GM21529 (cell line): ENCODE results near the gene MYL3.

Source experiments
- ATAC-seq: cut with Tn5 transposase; IDR thresholded peaks from one replicate; pipeline ENCODE4 v1.9.1; 2021; ENCODE audit not compliant: unreplicated experiment

MYL3 gene

GRCh38 chr3:46900007-46900292 lies 36.7 kb upstream of the MYL3 start:
- ATAC-seq: no peak

GRCh38 chr3:46899151-46900006 lies 36.1 kb upstream of the MYL3 start:
- ATAC-seq: no peak

DNA sequence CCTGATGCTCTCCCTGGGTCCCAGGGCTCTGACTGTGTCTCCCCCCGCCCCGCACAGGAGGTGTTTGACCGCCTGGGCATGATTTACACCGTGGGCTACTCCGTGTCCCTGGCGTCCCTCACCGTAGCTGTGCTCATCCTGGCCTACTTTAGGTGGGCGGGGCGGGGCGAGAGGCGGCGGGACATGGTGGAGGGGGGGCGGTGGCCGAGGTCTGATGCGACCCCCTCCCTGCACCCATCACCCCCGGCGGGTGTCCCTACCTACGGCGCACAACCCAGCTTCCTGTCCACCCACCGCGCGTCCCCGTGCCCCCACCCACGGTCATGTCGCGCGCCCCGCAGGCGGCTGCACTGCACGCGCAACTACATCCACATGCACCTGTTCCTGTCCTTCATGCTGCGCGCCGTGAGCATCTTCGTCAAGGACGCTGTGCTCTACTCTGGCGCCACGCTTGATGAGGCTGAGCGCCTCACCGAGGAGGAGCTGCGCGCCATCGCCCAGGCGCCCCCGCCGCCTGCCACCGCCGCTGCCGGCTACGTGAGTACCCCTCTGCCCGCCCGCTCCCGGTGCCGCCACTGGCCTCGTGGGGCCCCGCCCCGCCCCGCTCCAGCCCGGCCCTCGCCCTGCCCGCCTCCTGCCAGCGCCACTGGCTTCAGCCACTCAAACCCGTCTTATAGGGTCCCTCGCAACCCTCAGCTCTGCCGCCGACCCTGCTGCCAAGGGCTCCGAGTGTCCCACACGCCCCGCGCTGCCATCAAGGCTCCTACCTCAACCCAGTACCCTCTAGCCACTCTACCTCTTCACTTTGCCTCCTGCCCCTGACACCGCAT lies 35.3 kb upstream of the MYL3 start:
- no peak for ATAC-seq

GRCh38 chr3:46897829-46898320 lies 34.6 kb upstream of the MYL3 start:
- ATAC-seq: no peak

- no peak for ATAC-seq
Observed at GRCh38 chr3:46897031-46897430, 33.8 kb upstream of the MYL3 start.

GRCh38 chr3:46896386-46896785 lies 33.1 kb upstream of the MYL3 start:
- ATAC-seq: no peak

- ATAC-seq: no peak
Observed at GRCh38 chr3:46895761-46896160, 32.5 kb upstream of the MYL3 start.

- no peak for ATAC-seq
Observed at GRCh38 chr3:46895204-46895660, 32.0 kb upstream of the MYL3 start.

GRCh38 chr3:46894256-46894655 lies 31.0 kb upstream of the MYL3 start:
- ATAC-seq: no peak

- no peak for ATAC-seq
Observed at GRCh38 chr3:46893763-46894162, 30.5 kb upstream of the MYL3 start.

GRCh38 chr3:46893146-46893748 lies 30.0 kb upstream of the MYL3 start:
- ATAC-seq: no peak

DNA sequence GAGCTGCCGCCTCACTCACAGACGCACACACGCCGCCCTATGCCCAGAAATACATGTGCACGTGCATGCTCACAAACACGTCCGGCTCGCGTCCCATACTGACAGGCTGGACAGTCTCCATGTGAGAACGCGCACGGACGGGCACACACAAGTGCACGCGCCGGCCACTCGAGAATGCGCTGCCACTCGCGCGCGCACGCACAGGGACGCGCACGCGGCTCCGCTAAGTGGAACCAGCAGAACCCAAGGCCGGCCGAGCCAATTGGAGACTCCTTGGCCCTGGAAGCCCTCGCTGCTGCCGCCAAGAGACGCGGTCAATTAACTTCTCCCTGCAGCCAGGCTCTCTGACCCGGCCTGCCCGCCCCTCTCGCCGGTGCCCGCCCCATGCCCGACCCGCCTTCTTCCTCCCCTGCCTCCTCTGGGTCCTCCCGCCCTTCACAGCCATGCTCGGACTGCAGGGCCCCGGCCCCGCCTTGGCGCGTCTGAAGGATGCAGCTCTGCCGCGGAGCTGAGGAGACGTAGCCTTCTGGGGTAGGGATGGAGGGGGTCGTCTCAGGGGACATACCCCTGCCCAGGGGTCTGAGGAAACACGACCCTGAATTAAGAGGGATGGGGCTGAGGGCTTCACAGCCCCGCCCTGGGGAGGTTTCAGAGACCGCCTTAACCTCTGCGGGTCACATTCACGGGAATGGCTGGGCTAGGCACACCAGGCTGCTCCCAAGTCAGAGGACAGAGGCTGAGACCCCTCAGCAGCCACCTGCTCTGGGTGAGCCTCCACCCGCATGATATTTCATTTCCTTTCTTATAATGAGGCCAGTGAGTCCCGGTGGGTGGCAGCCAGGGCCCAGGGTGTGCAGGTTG lies 29.3 kb upstream of the MYL3 start:
- ATAC-seq: no peak

- ATAC-seq: no peak
Observed at GRCh38 chr3:46891132-46891531, 27.9 kb upstream of the MYL3 start.

DNA sequence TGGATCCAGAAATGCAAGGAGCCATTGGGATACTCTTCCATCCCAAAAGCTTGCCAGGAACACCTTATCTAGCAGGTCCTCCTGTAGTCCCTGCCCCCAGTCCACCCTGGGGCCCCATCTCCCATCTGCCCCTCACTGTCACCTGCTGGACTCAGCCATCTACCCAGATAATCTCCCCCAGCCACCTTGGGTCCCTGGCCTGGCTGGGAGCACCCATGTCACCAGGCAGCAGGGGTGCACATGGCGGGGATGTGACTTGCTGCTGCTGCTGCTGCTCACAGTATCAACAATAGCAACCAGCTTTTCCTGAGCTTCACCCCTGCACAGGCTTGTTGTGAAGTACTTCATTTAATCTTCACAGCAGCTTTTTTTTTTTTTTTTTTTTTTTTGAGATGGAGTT lies 26.9 kb upstream of the MYL3 start:
- ATAC-seq: no peak

GRCh38 chr3:46889381-46890110 lies 26.3 kb upstream of the MYL3 start:
- no peak for ATAC-seq

GRCh38 chr3:46888705-46889104 lies 25.5 kb upstream of the MYL3 start:
- no peak for ATAC-seq

- no peak for ATAC-seq
Observed at GRCh38 chr3:46887980-46888494, 24.8 kb upstream of the MYL3 start.

DNA sequence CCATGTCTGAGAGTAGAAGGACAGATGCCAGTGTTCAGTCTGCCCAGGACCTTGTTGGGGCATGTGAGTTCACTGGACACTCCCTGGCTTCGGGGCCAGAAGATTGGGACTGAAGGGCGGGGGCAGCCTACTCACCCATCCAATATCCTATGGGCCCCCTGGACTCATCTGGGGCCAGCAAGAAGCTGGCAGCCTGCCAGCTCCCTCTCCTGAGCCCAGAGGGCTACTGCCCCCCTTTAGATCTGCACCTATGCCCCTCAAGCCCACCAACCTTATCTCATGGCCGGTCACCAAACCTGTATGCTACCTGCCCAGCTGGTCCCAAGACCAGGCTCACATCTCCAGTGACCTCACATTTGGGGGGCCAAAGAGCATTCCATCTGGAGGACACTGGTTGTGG lies 22.4 kb upstream of the MYL3 start:
- ATAC-seq: no peak

DNA sequence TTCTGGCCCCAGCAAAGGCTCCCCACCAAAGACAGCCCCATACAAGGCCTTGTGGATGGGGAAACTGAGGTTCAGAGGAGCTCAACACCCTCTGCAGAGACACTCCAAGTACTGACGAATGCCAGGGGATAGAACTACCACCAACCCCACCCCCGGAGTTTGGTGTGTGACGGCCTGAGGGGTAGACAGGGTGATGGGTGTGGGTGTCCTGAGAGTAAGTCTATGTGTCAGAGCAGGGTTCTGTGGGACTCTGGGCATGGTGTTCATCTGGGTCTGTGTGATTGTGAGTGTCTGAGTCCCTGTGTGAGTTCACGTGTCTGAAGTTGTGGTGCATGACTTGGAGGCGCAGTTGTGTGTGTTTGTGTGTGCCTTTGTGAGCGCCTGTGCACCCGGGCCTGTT lies 21.7 kb upstream of the MYL3 start:
- ATAC-seq: no peak

DNA sequence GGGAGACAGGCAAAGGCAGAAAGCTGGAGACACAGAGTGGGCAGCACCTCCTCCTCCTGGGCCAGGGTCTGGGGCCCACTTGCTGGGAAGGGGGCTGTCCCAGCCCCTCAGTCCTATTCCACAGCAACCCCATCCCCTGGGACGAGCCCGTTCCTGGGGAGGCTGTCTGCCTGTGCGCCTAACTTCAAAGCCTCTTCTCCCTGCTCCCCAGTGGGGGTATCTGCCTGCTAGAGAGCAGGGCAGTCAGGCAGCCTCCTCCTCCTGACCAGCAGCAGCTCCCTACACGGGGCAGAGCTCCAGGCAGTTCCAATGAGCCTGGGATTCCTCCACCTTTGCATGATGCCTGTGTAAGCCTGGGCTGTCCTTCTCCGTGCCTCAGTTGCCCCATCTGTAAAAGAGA lies 21.2 kb upstream of the MYL3 start:
- no peak for ATAC-seq
